ENCODE results near the gene GADD45GIP1.
"Not testable (repeated sequence)": the region's sequence is repeated elsewhere in the genome, so short reads cannot be mapped to it uniquely, and the experiment has no call there.

GADD45GIP1 gene

GRCh38 chr19:12955996-12956395, 1.0 kb downstream of the GADD45GIP1 start:
- DNase-seq: no peak

DNA sequence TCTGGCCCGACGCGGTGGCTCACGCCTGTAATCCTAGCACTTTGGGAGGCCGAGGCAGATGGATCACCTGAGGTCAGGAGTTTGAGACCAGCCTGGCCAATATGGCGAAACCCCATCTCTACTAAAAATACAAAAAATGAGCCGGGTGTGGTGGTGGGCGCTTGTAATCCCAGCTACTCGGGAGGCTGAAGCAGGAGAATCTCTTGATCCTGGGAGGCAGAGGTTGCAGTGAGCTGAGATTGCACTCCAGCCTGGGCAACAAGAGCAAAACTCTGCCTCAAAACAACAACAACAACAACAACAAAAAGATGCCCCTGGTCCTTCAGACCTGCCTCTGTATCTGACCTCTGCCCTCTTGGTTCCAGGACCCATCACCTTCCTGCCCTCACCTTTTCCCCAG, 1.4 kb downstream of the GADD45GIP1 start:
- not testable (repeated sequence) for DNase-seq

DNA sequence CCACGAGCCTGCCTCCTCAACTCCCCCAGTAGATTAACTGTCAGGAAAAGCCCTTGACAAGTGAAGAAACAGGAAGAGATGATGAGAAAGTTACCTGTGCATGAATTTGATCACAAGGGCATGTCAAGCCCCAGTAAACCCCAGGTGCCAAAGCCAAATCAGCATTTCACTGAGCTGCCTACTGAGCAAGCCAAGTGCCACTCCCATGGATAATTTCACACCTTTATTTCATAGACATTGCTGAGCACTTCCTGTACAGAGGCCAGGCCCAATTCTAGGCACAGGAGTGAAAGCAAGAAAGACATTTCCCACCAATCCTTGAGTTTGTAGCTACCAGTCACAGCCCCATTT, 2.4 kb downstream of the GADD45GIP1 start:
- no peak for DNase-seq

DNA sequence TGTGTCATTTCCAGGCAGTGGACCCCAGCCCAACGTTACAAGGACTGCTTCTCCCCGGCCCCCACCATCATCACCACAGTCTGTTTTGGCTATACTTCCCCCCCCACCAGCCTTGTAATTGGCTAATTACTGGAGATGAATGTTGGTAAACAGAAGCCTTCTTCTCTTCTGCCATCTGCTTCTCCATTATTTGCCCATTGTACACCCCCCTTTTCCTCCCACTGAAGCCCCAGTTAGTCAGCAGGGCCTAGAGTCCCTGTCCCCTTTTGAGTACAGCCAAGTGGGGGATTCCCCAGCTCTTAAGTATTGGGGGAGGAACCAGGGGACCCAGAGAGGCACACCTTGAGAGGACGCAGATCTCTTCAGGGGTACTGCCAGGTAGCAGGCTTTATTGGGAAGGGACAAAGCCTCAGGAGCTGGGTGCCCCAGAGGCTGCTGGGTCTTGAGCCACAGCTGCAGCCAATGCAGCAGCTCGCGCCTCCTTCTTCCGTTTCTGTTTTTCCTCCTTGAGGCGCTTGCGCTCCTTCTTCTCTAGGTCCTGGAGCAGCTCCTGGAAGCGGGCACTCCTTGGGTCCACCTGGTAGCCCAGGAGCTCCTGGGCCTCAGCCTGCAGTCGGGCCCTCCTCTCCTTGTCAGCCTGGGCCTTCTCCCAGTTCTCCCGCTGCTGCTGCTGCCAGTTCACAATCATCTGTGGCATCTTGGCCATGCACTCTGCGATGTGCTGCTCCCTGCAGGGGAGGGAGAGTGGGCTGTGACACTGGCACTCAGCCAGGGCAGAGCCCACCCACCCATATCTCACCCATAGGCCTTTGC, 3.0 kb downstream of the GADD45GIP1 start:
- DNase-seq: no peak

GRCh38 chr19:12953138-12953798, 3.8 kb downstream of the GADD45GIP1 start:
- DNase-seq: no peak

- DNase-seq: no peak
These were observed 4.4 kb downstream of the GADD45GIP1 start for GRCh38 chr19:12952488-12953137.

- DNase-seq: not testable (repeated sequence)
These were observed 5.0 kb downstream of the GADD45GIP1 start for GRCh38 chr19:12952050-12952449.

DNA sequence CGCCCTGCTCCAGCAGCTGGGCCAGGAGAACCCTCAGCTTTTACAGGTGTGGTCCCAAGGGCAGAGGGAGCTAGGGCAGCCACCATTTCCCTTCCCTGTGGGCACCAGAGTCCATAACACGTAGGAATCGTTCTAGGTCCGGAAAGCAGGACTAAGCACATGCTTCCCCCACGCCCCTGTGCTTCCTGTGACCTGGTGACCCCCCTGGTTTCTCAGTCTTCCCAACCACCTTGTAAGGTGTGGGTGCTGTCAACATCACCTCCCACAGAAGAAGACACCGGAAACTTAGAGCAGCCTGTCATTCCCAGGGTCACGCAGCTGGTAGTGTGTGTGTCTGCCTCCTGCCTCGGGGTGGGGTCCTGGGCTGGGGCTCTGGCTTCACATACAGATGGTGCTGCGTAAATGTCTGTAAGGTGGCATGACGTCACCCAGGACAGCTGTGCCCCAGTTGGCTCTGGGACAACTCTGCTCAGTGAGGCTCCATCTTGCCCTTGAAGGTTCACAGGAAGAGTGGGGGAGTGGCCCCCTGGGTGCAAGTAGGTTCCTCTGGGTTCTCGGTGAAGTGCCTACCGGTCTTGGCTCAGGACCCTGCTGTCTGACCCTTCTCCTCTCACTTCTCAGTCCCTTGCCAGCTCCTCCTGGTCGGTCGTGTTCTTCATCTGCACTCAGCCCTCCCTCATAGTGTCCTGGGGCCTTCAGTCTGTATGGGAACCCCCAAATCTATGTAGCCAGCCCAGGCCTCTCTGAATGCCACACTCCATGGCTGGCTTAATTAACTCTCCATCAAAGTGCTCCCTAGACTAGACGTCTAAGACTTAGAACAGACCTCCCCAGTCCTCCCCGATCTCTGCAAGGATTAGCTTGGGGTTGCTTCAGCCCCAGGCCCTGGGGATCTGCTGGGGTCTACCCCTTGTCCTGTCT, 7.4 kb downstream of the GADD45GIP1 start:
- DNase-seq: no peak

DNA sequence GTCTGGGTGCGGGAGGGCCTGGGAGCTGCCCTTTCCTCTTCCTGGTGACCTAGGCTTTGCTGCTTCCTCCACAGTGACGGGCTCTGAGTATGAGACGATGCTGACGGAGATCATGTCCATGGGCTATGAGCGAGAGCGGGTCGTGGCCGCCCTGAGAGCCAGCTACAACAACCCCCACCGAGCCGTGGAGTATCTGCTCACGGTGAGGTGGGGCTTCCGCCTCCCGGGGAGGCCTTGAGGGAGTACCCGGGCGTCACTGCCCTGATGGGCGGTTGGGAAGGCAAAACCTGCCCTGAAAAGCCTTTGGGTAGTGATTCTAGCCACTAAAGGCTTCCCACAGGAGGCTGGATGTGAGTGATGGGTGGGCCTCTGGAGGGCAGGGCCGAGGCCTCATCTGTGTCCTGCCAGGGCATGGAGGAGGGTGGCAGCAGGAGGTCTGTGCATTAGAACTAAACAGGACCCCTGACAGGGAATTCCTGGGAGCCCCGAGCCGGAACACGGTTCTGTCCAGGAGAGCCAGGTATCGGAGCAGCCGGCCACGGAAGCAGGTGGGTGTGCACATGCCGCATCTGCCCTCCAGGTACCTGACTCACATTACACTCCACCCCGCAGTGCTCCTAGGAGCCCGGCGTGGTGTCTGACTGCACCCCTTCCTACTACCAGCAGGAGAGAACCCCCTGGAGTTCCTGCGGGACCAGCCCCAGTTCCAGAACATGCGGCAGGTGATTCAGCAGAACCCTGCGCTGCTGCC, 8.2 kb downstream of the GADD45GIP1 start:
- no peak for DNase-seq

- no peak for DNase-seq
These were observed 9.1 kb downstream of the GADD45GIP1 start for GRCh38 chr19:12947702-12948611.

DNA sequence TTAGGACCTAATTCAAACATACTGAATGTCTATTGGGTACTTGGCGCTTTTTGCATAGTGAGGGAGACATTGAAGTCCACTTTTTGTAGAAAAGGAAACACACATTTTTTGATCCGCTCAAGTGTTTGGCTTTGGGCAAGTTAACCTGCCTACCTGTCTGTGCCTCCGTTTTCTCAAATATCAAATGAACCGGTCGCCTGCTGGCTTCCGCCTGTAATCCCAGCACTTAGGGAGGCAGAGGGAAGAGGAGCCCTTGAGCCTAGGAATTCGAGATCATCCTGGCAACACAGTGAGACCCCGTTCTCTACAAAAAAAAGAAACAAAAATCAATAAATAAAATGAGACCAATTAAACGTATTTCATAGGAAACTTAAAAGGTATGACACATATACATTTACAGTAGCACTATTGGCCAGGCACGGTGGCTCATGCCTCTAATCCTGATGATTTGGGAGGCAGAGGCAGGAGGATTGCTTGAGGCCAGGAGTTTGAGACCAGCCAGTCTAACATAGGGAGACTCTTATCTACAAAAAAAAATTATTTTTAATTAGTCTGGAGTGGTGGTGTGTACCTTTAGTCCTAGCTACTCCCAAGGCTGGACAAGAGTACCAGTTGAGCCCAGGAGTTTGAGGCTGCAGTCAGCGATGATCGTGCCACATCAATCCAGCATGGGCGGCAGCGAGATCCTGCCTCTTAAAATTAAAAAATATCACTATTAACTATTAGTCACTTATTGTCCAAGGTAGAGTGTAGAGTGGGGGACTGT, 10.1 kb downstream of the GADD45GIP1 start:
- DNase-seq: no peak

GRCh38 chr19:12946092-12946721, 10.8 kb downstream of the GADD45GIP1 start:
- DNase-seq: peak; percentile 53

GRCh38 chr19:12945479-12946091, 11.4 kb downstream of the GADD45GIP1 start, which contains the start of gene RAD23A:
TSS of gene RAD23A (plus strand) at chr19:12945862. CDS start at chr19:12945949, 87 bp downstream.
- peak; percentile 99 for DNase-seq

DNA sequence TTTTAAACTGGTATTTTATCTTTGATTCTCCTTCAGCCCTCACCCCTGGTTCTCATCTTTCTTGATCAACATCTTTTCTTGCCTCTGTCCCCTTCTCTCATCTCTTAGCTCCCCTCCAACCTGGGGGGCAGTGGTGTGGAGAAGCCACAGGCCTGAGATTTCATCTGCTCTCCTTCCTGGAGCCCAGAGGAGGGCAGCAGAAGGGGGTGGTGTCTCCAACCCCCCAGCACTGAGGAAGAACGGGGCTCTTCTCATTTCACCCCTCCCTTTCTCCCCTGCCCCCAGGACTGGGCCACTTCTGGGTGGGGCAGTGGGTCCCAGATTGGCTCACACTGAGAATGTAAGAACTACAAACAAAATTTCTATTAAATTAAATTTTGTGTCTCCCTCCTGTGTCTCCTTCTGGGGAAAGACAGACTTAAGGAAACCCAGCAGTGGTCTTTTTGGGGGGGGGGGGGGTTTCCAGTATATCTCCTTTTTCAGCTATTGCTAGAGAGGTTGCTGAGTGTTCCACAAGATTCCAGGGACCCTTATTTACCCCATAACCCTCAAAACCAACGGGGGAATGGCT, 12.8 kb downstream of the GADD45GIP1 start:
- DNase-seq: no peak

DNA sequence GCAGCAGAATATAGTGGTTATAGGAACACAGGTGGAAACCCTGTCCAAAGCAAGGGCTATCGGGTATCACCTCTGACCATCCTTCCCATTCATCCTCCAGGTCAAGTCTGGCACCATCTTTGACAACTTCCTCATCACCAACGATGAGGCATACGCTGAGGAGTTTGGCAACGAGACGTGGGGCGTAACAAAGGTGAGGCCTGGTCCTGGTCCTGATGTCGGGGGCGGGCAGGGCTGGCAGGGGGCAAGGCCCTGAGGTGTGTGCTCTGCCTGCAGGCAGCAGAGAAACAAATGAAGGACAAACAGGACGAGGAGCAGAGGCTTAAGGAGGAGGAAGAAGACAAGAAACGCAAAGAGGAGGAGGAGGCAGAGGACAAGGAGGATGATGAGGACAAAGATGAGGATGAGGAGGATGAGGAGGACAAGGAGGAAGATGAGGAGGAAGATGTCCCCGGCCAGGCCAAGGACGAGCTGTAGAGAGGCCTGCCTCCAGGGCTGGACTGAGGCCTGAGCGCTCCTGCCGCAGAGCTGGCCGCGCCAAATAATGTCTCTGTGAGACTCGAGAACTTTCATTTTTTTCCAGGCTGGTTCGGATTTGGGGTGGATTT, 13.5 kb downstream of the GADD45GIP1 start:
- no peak for DNase-seq

DNA sequence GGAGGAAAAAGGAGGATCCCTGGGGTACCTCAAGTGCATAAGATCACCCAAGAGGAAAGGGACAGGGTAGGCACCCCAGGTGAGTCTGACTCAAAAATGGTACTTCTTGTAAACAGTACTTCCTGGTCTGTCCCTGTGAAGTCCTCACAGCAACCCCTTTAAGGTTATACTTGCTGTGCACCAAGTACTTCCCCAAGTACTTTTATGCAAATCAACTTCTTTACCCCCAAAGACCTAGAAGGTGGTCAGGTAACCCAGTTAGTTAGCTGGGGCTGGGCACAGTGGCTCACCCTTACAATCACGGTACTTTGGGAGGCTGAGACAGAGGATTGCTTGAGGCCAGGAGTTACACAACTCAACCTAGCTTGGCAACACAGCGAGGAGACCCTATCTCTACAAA, 16.1 kb downstream of the GADD45GIP1 start:
- no peak for DNase-seq

DNA sequence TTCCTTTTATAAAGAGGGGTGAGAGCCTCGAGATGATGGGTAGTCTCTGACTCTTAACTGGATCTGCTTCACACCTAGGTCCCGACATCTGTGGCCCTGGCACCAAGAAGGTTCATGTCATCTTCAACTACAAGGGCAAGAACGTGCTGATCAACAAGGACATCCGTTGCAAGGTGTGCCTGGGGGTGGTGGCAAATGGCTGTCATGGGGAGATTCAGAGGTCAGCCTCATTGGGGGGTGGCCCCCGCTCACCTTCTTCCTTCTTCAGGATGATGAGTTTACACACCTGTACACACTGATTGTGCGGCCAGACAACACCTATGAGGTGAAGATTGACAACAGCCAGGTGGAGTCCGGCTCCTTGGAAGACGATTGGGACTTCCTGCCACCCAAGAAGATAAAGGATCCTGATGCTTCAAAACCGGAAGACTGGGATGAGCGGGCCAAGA, 17.0 kb downstream of the GADD45GIP1 start:
- DNase-seq: no peak
